GM19452 (cell line): ENCODE data around the gene MYF6.

ENCODE experiments used
- ATAC-seq: cut with Tn5 transposase; IDR thresholded peaks from one replicate; pipeline ENCODE4 v1.9.1; 2021; ENCODE audit not compliant: unreplicated experiment

The MYF6 gene

DNA sequence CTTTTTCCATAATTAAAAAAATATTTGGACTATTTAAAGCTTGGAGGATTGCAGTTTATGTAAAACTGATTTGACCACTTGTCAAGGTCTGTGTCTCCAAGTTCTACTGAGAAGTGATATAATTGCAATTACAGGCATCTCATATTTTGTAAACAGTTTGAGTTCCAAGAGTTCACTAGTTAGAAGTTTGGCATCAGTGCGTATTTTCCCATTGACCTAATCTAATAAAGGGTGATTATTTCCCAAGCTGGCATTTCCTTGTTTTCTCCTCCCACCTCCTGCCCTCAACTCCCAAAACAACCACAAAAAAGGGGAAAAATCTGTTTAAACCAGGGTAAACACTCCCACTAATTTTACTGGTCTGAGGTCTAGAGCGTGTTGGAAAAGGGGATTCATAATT is 3.0 kb upstream of the MYF6 start:
- no peak for ATAC-seq

DNA sequence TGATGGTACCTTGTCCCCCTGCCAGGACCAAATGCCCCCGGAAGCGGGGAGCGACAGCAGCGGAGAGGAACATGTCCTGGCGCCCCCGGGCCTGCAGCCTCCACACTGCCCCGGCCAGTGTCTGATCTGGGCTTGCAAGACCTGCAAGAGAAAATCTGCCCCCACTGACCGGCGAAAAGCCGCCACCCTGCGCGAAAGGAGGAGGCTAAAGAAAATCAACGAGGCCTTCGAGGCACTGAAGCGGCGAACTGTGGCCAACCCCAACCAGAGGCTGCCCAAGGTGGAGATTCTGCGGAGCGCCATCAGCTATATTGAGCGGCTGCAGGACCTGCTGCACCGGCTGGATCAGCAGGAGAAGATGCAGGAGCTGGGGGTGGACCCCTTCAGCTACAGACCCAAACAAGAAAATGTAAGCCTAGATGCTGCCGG is 410 bp downstream of the MYF6 start:
- no peak for ATAC-seq

GRCh38 chr12:80708259-80708974 is 983 bp downstream of the MYF6 start:
- no peak for ATAC-seq

- ATAC-seq = no peak
Observed at GRCh38 chr12:80708975-80709328, 1.5 kb downstream of the MYF6 start.

DNA sequence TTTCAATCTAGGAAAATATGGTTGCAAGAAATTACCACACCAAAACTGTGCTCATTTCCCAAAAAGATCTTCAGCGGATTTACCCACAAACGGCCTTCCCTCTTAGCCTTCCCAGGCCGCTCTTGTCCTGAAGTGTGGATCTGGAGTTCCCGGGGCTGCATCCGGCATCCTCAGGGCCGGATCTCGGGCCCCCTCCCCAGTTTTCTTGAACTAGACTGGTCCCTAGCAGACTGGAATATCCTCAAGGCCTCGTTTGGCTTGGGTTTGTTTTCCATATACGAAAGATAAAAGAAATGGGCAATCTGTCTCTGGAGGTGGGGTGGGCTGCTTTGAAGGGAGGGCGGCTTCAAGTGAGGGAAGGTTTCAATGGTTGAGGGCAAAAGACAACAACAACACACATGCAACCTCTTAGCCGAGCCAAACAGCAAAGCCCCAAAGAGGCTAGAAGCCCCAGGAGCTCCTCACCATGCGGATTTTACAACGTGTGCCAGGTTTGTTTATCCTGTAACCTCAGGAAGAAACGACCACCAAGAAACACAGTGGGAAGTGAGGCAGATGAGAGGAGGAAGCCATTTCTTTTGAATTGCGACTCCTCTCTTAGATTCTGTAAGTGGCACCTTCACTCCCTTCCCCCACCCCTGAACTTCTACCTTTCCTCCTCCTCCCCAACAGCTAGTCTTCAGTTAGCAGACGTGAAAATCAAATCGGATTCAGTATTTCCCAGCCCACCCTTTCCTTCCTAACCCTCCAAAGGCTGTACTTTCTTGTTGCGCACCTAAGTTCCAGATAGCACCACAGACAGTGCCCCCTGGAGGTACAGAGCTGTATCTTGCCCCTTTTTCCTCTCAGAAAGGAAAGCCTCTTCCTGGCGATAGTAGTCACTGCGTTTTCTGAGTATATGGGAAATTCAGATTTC is 2.6 kb downstream of the MYF6 start:
- ATAC-seq = peak; percentile 65

- ATAC-seq = peak; percentile 25
Observed at GRCh38 chr12:80710727-80711449, 3.5 kb downstream of the MYF6 start.

- ATAC-seq = no peak
Observed at GRCh38 chr12:80711866-80712265, 4.4 kb downstream of the MYF6 start.

DNA sequence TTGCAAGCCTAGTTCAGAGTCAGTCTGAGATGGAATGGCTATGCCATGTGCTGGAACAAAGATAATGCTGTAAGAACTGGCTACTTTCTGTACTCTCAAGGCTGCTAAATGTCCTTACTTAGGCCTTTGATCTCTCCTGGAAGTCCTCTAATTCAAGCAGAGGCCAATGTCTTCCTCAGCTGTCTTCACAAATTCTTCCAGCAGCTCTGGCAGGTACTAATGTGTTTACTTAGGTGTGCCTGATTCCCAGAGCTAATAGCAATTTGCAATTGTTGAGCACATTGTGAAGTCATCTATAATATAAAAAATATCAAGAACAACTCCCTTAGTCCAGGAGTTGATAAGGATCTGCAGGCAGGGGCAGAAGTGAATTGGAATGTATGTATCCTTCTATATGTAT is 5.4 kb downstream of the MYF6 start:
- no peak for ATAC-seq

- ATAC-seq = no peak
Observed at GRCh38 chr12:80713419-80713818, 6.0 kb downstream of the MYF6 start.

DNA sequence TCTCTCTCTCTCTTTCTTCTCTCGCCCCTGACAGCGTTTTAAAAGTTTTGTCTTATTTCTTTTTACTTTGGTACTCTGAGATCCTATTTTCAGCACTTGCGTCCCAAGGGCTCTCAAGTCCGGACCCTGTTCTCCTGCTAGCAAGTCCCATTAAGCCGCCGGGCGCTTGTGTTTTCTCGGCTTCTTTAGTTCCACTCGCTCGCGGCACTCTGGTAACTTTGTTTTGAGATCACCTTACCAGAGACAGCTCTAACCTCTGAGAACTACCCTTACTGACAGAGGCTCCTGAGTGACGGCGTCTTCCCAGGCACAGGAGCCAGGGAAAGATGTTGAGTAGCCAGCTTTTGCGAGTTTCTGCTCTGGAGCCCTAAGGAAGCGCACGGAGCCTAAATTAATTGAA is 6.6 kb downstream of the MYF6 start:
- no peak for ATAC-seq

- ATAC-seq = no peak
Observed at GRCh38 chr12:80714846-80715245, 7.4 kb downstream of the MYF6 start.

DNA sequence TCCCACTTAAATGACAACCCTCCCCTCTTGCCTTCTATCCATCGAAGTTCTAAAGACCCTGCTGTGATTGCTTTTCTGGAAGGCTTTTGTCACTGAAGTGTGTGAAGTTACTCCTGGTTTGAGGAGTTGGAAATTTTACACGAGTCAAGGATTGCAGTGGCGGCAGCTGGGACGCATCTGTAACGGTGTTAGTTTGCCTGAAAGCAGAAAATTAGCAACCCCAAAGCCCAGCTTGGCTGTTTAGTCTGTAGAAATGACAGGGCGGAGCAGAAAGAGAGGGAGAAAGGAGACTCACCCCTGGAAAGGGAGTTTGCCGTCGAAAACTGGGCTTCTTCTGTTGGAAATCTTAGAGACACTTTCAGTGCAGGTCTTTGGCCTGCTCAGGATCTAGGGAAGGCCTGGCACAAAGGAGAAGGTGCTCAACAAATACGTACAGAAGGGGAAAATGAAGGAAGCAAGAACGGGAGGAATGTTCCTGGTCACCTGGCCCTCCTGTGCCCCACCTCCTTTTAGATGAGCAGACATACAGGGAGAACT is 8.3 kb downstream of the MYF6 start:
- no peak for ATAC-seq

DNA sequence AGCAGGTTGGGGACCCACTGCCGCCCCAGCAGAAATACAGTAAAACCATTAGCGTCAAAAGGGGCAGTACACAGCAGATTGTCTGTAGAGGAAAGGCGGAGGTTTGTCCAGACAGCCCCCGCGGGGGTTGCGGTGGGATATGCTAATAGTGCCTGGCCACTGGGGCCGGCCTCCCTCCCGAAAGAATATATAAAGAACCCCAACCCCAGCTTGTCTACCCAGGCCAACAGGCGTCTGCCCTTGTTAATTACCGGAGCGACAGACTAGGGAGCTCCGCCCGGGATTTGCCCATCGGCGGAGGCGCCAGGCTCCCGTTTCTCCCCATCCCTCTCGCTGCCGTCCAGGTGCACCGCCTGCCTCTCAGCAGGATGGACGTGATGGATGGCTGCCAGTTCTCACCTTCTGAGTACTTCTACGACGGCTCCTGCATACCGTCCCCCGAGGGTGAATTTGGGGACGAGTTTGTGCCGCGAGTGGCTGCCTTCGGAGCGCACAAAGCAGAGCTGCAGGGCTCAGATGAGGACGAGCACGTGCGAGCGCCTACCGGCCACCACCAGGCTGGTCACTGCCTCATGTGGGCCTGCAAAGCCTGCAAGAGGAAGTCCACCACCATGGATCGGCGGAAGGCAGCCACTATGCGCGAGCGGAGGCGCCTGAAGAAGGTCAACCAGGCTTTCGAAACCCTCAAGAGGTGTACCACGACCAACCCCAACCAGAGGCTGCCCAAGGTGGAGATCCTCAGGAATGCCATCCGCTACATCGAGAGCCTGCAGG is 9.4 kb downstream of the MYF6 start, which contains the start of gene MYF5:
Gene MYF5, plus strand, starts transcription at position 217 of the 774 bp plus-strand sequence. Its CDS starts 152 bp downstream, at position 369.
- ATAC-seq = no peak

DNA sequence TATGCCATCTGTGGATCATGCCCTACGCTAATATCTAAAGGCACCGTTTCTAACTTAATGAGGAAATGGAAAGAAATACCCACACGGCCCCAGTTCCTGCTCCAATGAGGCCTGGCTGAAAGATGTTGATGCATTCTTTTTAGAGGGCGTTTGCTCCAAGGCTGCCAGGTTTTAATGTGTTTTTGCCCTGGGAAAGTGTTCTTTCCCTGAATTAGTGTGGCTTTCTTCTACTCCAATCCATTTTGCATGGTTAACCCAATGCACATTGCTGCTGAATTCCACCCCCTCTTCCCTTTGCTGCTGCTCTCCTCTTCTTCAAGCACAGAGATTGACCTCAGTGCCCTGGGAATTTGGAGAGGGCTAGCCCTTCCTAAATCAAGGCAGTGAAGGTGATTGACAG is 10.4 kb downstream of the MYF6 start:
- ATAC-seq = no peak

DNA sequence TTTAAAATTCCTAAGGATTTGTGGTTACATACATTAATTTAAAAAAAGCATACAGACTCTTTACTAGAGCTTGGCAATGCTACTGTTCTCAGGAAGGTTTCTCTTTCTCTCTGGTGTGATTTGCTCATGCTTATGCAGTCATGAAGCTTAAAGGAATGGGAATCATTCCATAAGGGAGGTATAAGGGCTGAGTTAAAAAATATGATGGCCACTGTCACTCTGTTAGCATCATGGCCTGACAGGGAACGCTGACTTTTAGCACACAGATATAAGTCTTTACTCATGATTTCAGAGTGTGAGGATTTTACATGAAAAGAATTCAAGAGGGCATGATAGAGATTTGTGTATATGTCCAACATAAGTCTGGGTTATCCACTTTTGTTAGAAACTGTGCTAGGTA is 13.1 kb downstream of the MYF6 start:
- ATAC-seq = no peak

DNA sequence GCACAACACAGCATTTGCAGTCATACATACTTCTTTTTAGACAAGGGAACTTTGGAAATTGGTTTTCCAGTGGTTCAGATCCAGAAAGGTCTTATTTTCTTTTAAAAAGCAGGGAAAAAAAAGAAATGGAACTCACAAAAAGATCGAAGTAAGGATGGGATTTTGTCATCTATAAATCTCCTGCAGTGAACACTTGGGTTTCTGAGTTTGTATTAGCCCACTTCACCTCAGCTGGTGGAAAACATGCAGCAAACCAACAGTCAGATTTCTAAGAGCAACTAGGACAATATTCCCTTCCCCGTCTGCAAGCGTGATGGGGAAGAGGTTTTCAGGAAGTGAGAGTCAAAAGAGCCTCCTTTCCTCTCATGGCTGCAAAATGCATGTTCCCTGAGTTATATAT is 13.9 kb downstream of the MYF6 start:
- no peak for ATAC-seq

DNA sequence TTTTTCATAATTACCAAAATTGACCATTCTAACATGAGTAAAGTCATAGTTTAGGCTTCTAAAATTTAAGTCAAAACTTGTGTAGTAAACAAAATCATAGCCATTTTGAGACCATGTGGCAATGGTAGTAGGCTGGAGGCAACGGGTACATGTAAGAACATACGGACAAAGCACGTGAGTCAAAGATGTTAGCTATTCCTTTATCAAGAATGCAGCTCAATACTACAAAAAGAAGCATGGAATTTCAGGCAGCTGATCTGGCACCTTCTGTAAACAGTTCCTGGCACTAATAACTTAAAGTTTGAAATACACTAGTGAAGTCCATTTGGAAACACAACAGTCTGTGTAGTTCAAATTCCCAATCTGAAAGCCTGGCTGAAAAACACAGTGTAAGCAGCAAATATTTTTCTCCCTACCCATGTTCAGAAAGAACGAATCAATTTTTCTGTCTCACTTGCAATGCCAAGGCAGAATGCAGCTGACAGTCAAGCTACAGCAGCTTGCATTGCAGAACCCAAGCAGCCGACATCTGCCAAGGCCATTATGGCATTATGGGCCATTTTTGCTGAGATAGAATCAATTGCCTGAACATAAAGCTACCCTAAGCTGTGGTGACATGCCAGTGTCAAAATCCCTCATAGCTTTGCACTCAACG is 38.5 kb downstream of the MYF6 start:
- ATAC-seq = no peak

DNA sequence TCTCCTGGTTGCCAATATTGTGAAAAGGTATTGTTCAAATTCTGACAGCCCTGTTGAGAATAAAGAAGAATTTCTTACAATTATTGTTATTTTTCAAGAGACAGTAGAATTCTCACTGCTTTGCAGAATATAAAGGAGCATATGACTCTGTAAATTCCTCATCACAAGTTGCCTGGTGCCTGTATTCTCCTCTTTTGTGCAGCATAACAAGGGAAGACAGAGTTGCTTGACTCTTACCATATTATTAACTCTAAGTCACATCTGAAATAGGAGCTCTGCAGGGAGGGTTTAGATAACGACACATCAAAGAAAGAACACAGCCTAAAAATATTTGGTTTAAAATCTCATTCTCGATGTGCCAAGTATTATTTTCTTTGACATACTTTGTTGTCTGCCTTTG is 40.4 kb downstream of the MYF6 start:
- no peak for ATAC-seq

DNA sequence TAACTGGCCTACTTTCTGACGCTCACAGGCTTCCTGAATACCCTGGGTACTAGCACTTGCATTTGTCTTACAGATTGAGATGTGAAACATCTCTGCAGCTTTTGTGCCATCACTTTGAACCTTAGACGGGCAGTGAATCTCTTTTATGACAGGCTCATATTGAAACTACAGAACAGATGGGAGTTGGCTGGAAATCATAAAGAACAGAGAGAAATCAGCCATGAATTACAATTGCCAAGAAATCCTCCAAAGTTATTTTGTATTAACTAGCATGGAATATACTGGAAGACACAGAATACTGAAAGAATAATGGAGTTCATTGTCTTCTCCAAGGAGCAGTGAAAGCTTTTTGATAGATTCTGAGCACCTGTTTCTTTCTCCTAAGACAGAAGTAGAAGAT is 42.0 kb downstream of the MYF6 start:
- ATAC-seq = no peak

DNA sequence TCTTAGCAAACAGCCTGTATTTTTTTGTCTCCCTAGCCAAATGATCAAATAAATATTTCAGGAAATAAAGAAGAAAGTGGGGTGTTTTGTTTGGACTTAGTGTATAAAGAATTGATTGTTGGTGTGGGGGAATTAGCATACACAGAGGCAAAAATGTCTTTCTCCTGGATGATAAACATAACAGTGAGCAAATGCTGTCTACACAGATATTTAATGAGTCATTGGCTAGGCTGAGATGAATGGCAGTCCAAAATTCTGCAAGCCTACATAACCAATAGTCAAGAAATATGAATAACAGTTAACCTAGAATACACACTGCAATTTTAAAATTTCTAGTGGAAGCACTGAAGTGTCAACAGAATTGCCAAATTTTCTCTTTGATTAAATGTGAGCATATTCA is 45.0 kb downstream of the MYF6 start:
- no peak for ATAC-seq
